ENCODE data around the gene ALG9. TPM values are rescaled to one million over a fixed set of nuclear protein-coding genes. Genes with fewer than 3 reads are reported as not detected.

The ALG9 gene, protein sequence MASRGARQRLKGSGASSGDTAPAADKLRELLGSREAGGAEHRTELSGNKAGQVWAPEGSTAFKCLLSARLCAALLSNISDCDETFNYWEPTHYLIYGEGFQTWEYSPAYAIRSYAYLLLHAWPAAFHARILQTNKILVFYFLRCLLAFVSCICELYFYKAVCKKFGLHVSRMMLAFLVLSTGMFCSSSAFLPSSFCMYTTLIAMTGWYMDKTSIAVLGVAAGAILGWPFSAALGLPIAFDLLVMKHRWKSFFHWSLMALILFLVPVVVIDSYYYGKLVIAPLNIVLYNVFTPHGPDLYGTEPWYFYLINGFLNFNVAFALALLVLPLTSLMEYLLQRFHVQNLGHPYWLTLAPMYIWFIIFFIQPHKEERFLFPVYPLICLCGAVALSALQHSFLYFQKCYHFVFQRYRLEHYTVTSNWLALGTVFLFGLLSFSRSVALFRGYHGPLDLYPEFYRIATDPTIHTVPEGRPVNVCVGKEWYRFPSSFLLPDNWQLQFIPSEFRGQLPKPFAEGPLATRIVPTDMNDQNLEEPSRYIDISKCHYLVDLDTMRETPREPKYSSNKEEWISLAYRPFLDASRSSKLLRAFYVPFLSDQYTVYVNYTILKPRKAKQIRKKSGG
- total RNA-seq (10 to 100 TPM; 24.4 to 39.9 (median 29.3) TPM), polyA plus RNA-seq (10 to 100 TPM; 12.0 to 43.5 TPM)
- long read RNA-seq, donor 1, transcript ALG9-214 (15 exons, 2,028 nt), result major isoform, 33 of 76 reads
- long read RNA-seq, donor 1, transcript ALG9-201 (15 exons, 2,345 nt), result minor isoform, 6 of 76 reads
- long read RNA-seq, donor 1, transcript ALG9-215 (15 exons, 2,069 nt), result minor isoform, 7 of 76 reads
- long read RNA-seq, donor 1, partial matches to known transcripts, result 4 of 76 reads
- long read RNA-seq, donor 1, other reads (novel, unspliced or antisense), result 25 of 76 reads
- long read RNA-seq, donor 2, partial matches to known transcripts, result 5 of 12 reads
- long read RNA-seq, donor 2, other reads (novel, unspliced or antisense), result 0 of 12 reads
- long read RNA-seq, donor 3, transcript ALG9-214 (15 exons, 2,028 nt), result major isoform, 7 of 18 reads
- long read RNA-seq, donor 3, transcript ALG9-215 (15 exons, 2,069 nt), result minor isoform, 6 of 18 reads
- long read RNA-seq, donor 3, partial matches to known transcripts, result 0 of 18 reads
- long read RNA-seq, donor 3, other reads (novel, unspliced or antisense), result 3 of 18 reads

DNA sequence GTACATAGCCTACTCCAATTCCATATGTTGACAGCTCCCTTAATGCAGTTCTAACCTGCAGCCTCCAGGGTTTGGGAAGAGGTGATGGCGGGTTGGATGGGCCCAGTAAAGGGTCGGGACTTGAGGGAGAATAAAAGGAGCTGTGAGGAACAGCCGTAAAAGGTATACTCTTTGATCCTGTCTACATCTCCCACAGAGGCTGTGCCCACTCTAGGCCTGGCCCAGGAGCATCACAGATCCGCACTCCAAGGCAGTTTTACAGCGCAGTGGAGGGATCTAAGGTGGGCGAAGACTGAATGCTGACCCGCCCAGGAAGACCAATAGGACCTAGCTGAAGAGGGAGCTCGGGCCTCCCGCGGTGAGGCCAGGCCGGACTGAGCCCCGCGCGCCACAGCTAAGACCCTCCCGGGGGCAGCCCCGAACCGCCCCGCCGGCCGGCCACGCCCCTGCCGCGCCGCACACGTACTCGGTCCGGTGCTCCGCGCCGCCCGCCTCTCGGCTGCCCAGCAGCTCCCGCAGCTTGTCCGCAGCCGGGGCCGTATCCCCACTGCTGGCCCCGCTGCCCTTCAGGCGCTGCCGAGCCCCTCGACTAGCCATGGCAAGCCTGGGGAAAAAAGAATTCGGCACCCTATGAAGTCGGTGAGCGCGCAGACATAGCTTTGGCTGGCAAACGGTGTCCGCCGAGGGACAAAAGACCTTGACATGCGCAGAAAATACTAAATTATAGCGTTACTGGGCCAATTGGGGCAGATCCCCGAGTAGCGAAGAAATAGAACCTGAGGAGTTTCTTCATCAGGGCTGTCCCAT, at the start of gene ALG9:
Gene ALG9, minus strand, starts transcription at position 696 of the 807 bp plus-strand sequence. Its CDS starts 99 bp downstream, at position 597.
- peak within 1 kb of the TSS; percentile 94 for H3K4me3 ChIP-seq
- intact Hi-C loops (cut with DNase I), result loop anchor here in 3 of 4 donors (5.0 to 10.0 kb wide), 3 partner anchors 106 to 214 kb away; partner anchors contain the start of genes SDHD (in 1 of the 3) and TIMM8B (in 1 of the 3)
- peak; percentile 86 to 93 (median 89) for DNase-seq
- peaks cover 3% of the 10 kb centered on the region for H3K4me1 ChIP-seq (ENCODE audit: insufficient read depth)
- no peaks in the 10 kb centered on the region for H3K27me3 ChIP-seq
- WGBS, 3 donors, result 0 to 1% (median 0%) methylated on average over 26 to 51 of the region's 51 CpGs
- peak within 1 kb of the TSS; percentile 47 to 85 for H3K27ac ChIP-seq
- no peaks in the 10 kb centered on the region for H3K9me3 ChIP-seq
- no peak for TF ChIP-seq POLR2A (IDR thresholded peaks at IDR 0.05)
- TF ChIP-seq, protein P1, sequence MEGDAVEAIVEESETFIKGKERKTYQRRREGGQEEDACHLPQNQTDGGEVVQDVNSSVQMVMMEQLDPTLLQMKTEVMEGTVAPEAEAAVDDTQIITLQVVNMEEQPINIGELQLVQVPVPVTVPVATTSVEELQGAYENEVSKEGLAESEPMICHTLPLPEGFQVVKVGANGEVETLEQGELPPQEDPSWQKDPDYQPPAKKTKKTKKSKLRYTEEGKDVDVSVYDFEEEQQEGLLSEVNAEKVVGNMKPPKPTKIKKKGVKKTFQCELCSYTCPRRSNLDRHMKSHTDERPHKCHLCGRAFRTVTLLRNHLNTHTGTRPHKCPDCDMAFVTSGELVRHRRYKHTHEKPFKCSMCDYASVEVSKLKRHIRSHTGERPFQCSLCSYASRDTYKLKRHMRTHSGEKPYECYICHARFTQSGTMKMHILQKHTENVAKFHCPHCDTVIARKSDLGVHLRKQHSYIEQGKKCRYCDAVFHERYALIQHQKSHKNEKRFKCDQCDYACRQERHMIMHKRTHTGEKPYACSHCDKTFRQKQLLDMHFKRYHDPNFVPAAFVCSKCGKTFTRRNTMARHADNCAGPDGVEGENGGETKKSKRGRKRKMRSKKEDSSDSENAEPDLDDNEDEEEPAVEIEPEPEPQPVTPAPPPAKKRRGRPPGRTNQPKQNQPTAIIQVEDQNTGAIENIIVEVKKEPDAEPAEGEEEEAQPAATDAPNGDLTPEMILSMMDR (IDR thresholded peaks at IDR 0.05), result no peak
- no peak for TF ChIP-seq EP300 (IDR thresholded peaks at IDR 0.05)
- no peaks in the 10 kb centered on the region for H3K36me3 ChIP-seq

DNA sequence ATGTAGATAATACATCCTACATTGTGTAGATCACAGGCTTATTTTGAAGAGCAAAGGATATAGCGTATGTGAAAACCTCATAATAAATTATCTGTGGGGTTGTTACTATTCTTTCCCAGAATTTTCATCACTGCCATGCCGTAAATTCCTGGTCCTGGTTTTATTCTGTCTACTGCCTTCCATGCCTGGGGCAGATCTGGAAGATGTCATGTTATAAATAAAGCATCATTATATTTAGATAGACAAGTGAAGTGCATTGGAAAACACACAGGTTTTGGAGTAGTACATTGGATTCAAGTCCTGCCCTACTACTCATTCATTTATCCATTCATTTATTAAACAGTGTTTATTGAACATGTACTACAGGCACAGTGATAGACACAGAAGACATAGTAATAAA, 49.5 kb upstream of the ALG9 start:
- WGBS, 3 donors, result 41 to 72% (median 69%) methylated on average over 2 of the region's 2 CpGs
- H3K4me1 ChIP-seq (ENCODE audit: insufficient read depth), result peaks cover 11% of the 10 kb centered on the region

DNA sequence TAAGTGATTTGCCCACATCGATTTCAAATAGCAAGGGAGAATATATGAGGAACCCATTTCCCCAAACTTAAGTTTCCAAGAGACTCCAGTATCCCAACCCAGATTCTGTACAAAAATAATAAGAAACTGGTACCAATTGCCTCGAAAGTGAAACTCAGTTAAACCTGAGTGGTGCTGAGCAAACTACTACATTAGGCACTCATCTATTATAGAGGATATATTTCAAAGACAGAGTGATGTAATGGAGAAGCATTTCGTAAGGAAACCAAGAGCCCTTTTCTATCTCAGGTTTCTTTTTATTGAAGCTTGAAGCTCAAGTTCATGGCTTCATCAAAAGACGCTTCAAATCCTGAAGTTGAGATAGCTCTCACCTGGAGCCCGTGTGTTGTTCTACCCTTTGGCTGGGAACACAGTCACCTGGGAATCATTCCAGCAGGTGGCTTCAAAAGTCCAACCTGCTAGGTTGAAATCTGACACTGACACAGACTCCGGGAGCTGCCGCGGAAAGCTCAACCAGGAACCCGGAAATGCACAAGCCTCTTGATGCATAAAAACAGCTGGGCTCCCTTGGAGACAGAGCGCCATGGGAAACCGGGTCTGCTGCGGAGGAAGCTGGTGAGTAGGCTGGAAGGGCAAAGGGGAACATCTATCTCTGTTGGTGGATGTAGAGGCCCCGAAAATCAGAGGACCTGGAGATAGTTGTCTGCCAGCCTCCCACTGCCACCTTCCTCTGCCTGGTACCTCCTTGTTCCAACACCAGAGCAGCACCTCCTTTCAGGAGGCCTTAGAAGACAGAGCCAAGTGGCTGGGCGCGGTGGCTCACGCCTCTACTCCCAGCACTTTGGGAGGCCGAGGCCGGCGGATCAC, 47.2 kb upstream of the ALG9 start, which contains the start of gene C11orf52:
Gene C11orf52, plus strand, starts transcription at position 524 of the 867 bp plus-strand sequence. Its CDS starts 60 bp downstream, at position 584.
- TF ChIP-seq, protein P1 (IDR thresholded peaks at IDR 0.05), result no peak
- TF ChIP-seq EP300 (IDR thresholded peaks at IDR 0.05) (no peak), POLR2A (IDR thresholded peaks at IDR 0.05) (no peak)
- Histone ChIP-seq H3K36me3 (no peaks in the 10 kb centered on the region), H3K27me3 (no peaks in the 10 kb centered on the region), H3K9me3 (no peaks in the 10 kb centered on the region), H3K27ac (peak within 1 kb of the TSS in 1 of 2 donors; percentile 44), H3K4me3 (peak within 1 kb of the TSS; percentile 10), H3K4me1 (ENCODE audit: insufficient read depth) (peaks cover 6% of the 10 kb centered on the region)
- intact Hi-C loops (cut with DNase I), result no loop called here
- 47 to 52% (median 52%) methylated on average over 19 of the region's 19 CpGs for WGBS, 3 donors
- peak in 4 of 5 donors; percentile 45 to 56 (median 54) for DNase-seq

More for the DNA sequence above, 49.5 kb upstream of the ALG9 start:
- no peaks in the 10 kb centered on the region for H3K9me3 ChIP-seq
- H3K27me3 ChIP-seq, result no peaks in the 10 kb centered on the region
- intact Hi-C loops (cut with DNase I), result loop anchor here in 1 of 4 donors (5.0 kb wide), 1 partner anchor 39 kb away; no protein-coding TSS in a partner anchor
- H3K36me3 ChIP-seq, result no peaks in the 10 kb centered on the region
- no peak overlapping the region for H3K4me3 ChIP-seq
- no peak for TF ChIP-seq EP300 (IDR thresholded peaks at IDR 0.05)
- TF ChIP-seq POLR2A (IDR thresholded peaks at IDR 0.05), result no peak
- TF ChIP-seq, protein P1 (IDR thresholded peaks at IDR 0.05), result no peak
- no peak for DNase-seq
- no peak overlapping the region for H3K27ac ChIP-seq

Measured in ovary (tissue), 10 donors.